GM21526 (cell line): ENCODE data around the gene ZC3H11A.
"Not testable (repeated sequence)": the region's sequence is repeated elsewhere in the genome, so short reads cannot be mapped to it uniquely, and the experiment has no call there.

ENCODE experiments used
- ATAC-seq: cut with Tn5 transposase; IDR thresholded peaks from one replicate; pipeline ENCODE4 v1.9.1; 2021; ENCODE audit warnings: moderate library complexity; ENCODE audit not compliant: unreplicated experiment, low FRiP score

ZC3H11A gene

DNA sequence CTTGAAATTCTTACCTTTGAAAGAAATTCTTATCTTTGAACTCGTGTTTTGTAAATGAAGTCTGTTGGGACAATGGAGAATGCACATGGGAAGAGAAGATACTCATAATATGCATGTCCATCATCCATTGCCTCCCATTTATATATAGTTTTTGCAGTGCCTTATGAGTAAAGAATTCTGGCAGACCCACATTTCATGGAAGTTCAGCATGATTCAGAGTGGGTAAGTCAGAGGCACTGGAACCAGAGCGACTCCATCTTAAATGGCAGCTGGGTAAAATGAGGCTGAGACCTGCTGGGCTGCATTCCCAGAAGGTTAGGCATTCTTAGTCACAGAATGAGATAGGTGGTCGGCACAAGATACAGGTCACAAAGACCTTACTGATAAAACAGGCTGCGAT lies 16.6 kb upstream of the ZC3H11A start:
- ATAC-seq, result no peak

DNA sequence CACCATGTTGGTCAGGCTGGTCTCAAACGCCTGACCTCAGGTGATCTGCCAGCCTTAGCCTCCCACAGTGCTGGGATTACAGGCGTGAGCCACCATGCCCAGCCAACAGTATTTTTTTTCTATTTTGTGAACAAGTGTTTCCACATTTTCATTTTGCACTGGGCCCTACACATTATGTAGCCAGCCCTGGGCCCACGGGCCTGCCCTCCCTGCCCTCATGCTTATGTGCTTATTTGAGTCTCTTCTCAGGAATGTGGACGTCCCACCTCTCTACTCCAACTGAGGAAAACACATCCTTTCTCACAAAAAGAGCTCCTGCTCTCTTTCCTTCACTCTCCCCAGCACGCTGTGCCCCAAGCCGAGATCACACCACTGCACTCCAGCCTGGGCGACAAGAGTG lies 13.5 kb upstream of the ZC3H11A start:
- ATAC-seq, result no peak

DNA sequence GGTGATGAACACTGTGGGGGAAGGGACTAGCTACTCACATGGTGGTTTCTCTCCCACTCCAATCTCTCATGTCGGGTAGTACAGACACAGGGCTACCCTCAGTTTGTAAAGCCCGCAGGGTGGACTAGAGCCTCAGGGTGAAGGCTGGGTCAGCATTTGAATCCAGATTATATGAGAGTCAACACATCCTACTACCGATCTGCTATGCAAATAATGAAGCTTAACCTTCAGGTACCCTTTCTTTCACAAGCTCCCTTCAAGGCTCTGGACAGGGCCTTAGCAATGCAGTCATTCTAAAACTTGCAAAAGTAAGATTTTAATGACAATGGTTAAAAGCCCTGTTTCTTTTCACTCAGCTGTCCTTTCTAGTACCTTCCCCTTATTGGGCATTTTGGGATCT lies 5.5 kb upstream of the ZC3H11A start:
- no peak for ATAC-seq

DNA sequence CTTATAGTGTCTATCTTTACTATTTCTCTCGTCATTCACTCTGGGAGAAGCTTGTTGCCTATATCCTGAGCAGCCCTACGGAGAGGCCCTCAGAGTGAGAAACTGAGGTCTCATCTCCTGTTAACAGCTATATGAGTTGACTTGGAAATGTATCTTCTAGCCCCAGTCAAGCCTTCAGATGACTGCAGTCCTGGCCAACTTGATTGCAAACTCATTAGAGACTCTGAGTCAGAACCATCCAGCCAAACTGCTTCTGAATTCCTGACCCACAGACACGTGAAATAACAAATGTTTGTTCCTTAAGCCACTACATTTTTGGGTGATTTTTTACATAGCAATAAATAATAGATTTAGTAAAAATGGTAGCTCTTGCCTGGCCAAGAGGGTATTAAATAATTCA lies 3.9 kb upstream of the ZC3H11A start:
- no peak for ATAC-seq

DNA sequence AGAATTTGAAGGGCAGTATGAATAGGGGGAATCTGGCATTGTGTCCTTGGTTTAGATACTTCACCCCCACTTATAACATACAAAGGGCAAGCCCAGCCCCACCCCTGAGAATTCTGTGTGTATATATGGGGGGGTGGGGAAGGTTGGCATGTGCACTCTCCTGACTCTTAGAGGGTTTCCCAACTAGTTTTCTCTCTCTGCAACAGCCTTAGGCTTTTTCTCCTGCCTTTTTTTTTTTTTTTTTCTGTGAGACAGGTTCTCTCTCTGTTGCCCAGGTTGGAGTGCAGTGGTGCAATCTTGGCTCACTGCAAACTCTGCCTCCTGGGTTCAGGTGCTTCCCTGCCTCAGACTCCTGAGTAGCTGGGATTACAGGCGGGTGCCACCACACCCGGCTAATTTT lies 2.9 kb upstream of the ZC3H11A start:
- ATAC-seq, result no peak

DNA sequence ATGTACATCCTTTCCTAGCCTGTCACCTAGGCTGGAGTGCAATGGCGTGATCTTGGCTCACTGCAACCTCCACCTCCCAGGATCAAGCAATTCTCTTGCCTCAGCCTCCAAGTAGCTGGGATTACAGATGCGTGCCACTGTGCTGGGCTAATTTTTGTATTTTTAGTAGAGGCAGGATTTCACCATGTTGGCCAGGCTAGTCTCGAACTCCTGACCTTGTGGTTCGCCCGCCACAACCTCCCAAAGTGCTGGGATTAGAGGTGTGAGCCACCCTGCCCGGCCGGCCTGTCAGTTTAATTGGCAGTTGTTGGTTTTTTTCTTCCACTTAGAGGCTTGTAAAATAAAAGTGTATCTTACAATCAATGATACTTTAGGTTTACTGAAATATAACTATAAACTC lies 1.9 kb upstream of the ZC3H11A start:
- ATAC-seq, result not testable (repeated sequence)

DNA sequence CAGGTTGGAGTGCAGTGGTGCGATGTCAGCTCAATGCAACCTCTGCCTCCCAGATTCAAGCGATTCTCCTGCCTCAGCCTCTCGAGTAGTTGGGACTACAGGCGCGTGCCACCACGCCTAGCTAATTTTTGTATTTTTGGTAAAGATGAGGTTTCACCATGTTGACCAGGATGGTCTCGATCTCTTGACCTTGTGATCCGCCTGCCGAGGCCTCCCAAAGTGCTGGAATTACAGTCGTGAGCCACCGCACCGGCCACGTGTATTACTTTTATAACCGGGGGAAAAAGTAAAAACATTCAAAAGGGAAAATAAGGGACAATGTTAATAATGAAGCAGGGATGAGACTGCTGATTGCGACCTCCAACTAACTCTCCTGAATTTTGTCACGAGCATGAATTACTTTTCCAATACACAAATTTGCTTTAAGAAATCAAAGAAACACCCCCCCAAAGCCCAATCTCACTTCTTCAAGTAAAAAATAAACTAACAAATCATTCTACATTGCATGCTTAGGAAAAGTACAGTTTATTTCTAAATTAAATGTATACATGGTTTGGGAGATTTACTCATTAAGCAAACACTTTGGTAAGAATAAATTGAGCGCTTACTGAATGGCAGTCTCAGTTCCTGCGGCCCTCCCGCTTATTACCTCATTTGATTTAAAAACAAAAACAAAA lies 521 bp upstream of the ZC3H11A start:
- no peak for ATAC-seq

DNA sequence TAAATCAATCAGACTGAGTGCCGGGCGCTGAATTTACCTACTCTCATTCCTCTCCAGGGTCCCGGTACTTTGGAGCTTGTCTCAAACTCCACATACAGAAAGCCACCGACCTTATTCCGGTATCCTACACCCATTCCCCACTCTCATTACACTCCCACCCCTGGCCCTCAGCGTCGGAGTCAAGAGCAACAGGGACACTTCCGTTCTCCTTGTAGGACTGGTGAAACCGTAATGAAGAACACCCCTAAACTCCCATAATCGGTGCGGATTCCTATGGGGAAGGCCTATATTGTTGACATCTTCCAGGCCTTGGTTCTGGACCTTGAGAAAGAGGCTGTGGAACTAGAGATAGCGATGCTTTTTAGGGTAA lies 798 bp downstream of the ZC3H11A start:
- no peak for ATAC-seq

DNA sequence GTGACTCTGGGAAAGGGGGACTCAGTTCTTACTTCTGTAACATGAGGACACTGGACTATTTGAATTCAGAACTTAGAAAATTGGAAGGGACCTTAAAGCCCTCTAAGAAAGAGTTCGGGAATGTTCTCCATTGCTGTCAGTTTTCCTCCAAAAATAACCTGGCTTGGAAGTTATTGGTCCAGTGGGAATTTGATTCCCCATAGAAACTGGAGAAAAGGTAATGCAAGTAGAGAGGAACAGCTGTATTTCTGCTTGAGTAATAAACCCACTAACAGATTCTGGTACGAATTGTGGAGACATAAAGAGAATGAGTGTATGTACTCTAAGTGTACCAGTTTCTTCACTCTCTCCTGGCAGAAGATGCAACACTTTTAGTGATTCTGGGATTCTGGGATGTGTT lies 1.8 kb downstream of the ZC3H11A start:
- no peak for ATAC-seq

DNA sequence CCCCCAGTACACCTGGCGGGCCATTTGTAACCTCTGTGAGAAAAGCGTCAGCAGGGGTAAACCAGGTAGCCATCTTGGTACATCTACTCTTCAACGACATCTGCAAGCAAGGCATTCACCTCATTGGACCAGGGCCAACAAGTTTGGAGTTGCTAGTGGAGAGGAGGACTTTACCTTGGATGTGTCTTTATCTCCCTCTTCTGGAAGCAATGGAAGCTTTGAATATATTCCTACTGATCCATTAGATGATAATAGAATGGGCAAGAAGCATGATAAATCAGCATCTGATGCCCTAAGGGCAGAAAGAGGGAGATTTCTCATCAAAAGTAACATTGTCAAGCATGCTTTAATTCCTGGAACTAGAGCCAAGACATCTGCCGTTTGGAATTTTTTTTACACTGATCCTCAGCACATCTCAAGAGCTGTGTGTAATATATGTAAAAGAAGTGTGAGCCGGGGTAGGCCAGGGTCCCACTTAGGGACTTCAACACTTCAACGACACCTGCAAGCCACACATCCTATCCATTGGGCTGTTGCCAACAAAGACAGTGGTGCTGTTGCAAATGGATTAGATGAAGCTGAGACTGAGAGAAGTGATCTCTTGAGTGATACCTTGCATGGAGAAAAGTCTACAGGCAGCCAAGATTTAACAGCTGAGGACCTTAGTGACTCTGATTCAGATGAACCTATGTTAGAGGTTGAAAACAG lies 2.7 kb downstream of the ZC3H11A start:
- ATAC-seq, result no peak

DNA sequence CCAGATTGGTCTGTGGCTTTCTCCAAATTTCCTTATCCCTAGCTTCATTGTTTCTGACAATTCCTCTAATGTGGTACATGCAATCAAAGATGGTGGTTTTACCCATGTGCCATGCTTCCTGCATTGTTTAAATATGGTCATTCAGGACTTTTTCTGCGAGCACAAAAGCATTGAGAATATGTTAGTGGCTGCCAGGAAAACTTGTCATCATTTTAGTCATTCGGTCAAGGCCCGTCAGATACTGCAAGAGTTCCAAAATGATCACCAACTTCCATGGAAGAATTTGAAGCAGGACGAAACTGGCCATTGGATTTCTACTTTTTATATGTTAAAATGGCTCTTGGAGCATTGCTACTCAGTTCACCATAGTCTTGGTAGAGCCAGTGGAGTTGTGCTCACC lies 3.7 kb downstream of the ZC3H11A start:
- no peak for ATAC-seq

DNA sequence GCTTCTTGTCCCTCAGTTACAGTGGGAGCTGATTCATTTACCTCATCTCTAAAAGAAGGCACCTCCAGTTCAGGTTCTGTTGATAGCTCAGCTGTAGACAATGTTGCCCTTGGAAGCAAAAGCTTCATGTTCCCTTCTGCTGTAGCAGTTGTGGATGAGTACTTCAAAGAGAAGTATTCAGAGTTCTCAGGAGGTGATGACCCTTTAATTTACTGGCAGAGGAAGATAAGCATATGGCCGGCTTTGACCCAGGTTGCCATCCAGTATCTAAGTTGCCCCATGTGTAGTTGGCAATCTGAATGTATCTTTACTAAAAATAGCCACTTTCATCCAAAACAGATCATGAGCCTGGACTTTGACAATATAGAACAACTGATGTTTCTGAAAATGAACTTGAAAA lies 4.5 kb downstream of the ZC3H11A start:
- no peak for ATAC-seq

DNA sequence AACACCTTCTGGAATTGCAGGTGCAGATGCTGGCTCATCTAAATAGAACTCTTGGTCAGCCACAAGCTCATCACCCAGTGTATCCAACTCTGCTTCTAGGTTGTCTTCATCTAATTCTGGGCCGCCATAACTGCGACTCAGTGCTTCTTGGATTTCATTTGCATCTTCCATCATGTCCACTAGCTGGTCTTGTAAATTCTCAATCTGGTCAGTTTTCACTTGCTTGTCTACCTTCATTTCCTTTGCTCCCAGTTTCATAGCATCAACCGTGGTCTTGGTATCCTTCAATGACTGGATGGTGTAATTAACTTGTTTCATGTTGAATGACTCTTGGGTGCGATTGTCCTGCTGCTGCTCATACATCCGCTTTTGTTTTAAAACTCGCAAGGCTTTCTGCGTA lies 10.3 kb downstream of the ZC3H11A start:
- ATAC-seq, result no peak

DNA sequence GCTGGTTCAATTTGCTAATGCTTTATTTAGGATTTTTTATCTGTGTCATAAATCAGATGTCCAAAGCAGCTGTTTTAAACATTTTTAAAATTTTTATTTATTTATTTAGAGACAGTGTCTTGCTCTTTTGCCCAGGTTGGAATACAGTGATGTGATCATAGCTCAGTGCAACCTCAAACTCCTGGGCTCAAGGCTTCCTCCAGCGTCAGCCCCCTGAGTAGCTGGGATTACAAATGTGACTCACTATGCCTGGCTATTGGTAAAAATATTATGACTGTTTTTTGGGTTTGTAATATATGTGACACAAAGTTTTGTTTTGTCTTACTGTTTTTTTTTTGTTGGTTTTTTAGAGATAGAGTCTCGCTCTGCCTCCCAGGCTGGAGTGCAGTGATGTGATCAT lies 11.8 kb downstream of the ZC3H11A start:
- no peak for ATAC-seq

DNA sequence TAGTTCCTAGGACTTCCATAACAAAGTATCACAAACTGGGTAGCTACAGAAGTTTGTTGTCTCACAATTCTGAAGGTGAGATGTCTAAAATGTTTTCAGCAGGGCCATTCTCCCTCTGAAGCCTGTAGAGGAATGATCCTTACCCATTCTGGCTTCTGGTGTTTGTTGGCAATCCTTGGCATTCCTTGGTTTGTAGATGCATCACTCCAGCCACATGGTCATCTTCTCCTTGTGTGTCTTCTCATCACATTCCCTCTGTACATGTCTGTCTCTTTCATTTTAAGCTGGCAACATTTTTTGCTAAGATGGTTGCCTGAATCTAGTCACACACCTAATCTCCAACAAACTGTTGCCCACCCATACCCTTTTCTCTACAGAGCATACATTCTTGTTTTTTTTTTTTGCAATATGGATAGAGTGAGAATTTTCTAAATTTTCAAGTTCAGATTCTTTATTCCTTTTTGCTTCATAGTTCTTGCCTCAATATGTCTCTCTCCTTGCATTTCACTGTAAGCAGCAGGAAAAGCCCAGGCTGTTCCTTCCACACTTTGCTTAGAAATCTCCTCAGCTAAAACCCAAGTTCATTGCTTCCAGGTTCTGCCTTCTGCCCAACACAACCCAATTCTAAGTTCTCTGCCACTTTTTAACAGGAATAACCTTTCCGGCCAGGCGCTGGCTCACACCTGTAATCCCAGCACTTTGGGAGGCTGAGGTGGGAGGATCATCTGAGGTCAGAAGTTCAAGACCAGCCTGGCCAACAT lies 18.3 kb downstream of the ZC3H11A start:
- no peak for ATAC-seq

DNA sequence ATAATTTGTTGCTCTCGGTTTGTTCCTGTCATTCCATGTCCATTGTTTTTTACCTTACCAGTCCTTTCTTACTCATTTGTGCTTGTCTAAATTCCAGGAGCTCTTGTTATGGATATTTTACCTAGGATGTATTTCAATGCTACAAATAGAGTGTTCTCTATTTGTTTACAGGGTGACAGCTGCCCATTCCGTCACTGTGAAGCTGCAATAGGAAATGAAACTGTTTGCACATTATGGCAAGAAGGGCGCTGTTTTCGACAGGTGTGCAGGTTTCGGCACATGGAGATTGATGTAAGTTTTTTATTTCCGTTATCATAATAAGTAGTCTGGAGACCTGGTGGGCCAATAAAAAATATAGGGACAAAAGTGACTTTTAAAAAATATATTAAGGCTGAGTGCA lies 23.0 kb downstream of the ZC3H11A start:
- ATAC-seq, result no peak

DNA sequence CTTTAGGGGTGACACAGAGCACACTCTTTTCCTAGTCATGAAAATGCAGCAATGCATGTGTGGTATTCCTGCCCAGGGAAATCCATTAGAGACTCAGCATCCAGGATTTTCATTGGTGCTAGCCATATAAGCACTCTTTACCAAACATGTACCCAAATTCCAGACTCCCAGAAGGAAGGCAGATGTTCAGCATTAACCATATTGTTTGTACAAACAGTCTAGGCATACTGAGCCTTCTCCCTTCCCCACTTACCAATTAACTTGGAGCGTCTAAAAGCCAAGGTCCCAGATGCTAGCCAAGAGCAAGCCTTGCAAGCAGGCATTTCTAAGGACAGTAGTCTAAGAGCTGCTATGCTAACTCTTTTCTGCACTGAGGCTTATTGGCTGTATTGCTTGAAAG lies 27.9 kb downstream of the ZC3H11A start:
- ATAC-seq, result no peak

DNA sequence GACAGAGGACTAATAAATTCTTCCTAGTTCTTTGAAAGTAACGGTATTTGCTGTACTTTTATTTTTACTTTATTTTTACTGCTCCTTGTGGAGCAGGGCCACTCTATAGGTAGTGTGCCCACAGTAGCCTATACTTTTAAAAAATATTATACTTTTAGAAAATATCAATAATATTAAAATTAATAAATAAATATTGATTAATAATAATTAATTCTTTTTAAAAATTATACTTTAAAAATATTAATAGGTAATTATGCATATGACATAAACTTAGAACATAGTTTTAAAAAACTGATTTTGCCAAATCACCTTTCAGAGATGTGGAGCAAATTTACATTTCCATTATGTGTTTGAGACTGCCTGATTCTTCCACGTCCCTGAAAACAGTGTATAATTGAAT lies 30.8 kb downstream of the ZC3H11A start:
- no peak for ATAC-seq

DNA sequence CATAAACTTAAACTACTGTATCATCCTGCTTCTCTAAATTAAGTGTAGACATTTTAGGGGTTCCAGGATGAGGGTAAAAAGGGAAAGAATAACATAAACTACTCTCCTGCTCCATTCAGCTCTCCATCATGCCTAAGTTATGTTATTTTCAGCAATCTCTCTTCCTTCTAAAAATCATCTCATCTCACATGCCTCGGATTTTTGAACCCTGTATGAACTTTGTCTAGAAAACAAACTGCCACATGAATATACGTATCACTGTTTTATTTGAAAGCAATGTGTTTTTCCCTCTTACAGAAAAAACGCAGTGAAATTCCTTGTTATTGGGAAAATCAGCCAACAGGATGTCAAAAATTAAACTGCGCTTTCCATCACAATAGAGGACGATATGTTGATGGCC lies 32.6 kb downstream of the ZC3H11A start:
- no peak for ATAC-seq

DNA sequence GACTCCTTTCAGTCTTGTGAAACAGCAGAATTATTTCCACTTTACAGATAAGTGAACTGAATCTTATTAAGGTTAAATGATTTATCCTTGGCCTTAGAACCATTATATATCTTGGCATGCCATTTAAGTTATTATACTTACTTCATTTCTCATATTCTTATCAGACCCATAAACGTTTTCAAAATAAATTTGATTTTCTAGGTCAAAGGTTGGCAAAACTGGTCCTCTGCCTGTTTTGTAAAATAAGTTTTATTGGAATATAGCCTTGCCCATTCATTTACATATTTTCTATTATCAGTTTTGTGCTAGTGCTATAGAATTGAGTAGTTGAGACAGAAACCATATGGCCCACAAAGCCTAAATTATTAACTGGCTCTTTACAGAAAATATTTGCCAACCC lies 33.1 kb downstream of the ZC3H11A start:
- no peak for ATAC-seq

DNA sequence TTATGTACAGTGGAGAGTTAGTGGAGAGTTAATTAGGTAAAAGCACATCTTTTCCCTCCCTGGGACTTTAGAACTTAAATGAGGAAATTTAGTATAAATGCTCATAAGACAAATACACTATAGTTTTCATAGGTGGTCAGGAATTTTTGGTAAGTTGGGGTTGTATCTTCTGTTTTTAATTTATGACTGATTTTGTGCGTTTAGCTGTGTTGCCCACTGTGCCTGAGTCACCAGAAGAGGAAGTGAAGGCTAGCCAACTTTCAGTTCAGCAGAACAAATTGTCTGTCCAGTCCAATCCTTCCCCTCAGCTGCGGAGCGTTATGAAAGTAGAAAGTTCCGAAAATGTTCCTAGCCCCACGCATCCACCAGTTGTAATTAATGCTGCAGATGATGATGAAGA lies 33.8 kb downstream of the ZC3H11A start:
- ATAC-seq, result not testable (repeated sequence)

DNA sequence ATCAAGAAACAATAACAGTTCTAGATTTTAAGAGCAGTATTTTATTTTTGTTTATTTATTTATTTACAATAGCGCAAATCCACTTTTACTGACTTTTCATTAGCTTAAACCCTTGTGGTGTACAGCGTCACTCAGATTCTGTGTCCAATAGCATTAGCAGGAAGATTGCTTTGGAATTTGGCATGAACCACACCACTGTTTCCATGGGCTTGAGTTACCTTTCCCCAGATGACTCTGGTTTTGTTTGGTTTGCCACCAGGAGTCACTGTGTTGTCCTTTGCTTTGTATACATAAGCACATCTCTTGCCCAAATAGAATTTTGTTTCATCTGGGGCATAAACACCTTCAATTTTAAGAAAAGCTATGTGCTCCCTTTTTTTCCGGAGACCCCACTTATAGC lies 40.1 kb downstream of the ZC3H11A start:
- no peak for ATAC-seq
